Left forelimb (tissue), 1 donor: Measurements from ENCODE around the gene RBM33.

Source experiments
- DNase-seq: peaks from one replicate; pipeline ENCODE4 v3.0.0-alpha.2; 2018; ENCODE audit warnings: low spot score

The RBM33 gene

DNA sequence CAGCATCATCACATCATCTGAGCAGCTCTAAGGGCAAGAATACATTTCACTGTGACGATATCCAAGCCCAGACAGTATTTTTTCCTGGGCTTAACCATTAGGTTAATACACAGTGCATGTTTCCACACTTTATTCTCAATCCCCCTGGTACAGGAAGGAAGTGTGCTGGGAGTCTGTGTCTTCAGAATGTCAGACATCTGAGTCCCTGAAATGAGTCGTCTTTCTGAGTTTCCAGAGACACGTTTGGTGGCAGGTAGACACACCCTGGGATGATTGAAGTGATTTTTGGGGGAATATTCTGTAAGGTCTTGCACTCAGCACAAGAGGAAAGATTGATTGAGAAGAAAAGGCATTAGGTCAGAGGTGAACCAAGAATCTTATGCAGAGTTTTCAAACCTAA lies 180.9 kb downstream of the RBM33 start:
- DNase-seq, result no peak

DNA sequence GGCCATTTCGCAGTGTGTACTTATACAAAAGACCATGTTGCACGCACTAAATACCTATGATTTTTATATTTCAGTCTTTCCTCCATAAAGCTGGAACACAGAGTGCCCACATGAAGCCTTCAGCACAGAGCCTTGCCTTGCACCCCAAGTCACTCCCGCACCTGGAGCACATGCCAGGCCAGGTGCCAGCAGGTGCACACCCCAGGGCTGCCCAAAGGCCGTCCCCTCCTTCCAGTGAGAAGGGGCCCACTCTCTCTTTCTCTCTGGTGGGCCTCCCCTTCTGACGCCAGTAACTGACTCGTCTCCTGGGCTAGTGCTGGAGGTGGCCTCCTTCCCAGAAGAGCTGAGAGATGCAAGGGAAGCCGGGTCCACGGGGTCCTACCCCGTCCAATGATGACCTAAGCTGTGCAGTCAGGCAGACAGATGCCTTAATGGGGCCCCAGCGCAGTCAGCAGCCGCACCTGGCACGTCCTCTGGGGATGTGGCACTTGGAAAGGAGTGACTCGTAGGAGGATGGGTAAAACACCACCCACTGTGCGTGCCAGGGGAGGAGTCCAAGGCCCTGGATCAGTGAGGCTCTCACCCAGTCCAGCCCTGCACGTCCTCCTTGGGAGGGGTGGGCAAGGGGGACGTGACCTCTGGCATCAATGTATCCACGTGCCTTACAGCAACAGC lies 185.5 kb downstream of the RBM33 start:
- no peak for DNase-seq
